ENCODE results near the gene ACTMAP.
"Not testable (repeated sequence)": the region's sequence is repeated elsewhere in the genome, so short reads cannot be mapped to it uniquely, and the experiment has no call there.

The ACTMAP gene

GRCh38 chr19:40742886-40743285, 7.4 kb downstream of the ACTMAP start:
- DNase-seq (ENCODE audit: low read depth): no peak

- no peak for DNase-seq (ENCODE audit: low read depth)
Measured at GRCh38 chr19:40742477-40742876, 7.8 kb downstream of the ACTMAP start.

- DNase-seq (ENCODE audit: low read depth): no peak
Measured at GRCh38 chr19:40741527-40742390, 8.5 kb downstream of the ACTMAP start.

GRCh38 chr19:40740747-40741146, 9.5 kb downstream of the ACTMAP start:
- peak; percentile 83 for DNase-seq (ENCODE audit: low read depth)

GRCh38 chr19:40739871-40740703, 10.2 kb downstream of the ACTMAP start:
- DNase-seq (ENCODE audit: low read depth): no peak

- DNase-seq (ENCODE audit: low read depth): no peak
Measured at GRCh38 chr19:40739030-40739839, 11.0 kb downstream of the ACTMAP start.

- DNase-seq (ENCODE audit: low read depth): no peak
Measured at GRCh38 chr19:40737102-40737644, 13.1 kb downstream of the ACTMAP start.

- no peak for DNase-seq (ENCODE audit: low read depth)
Measured at GRCh38 chr19:40736661-40737060, 13.6 kb downstream of the ACTMAP start.

- DNase-seq (ENCODE audit: low read depth): no peak
Measured at GRCh38 chr19:40735013-40735771, 15.1 kb downstream of the ACTMAP start.

- no peak for DNase-seq (ENCODE audit: low read depth)
Measured at GRCh38 chr19:40733149-40733548, 17.1 kb downstream of the ACTMAP start.

- not testable (repeated sequence) for DNase-seq (ENCODE audit: low read depth)
Measured at GRCh38 chr19:40732304-40732703, 18.0 kb downstream of the ACTMAP start.

GRCh38 chr19:40730065-40730464, 20.2 kb downstream of the ACTMAP start:
- not testable (repeated sequence) for DNase-seq (ENCODE audit: low read depth)

- DNase-seq (ENCODE audit: low read depth): no peak
Measured at GRCh38 chr19:40726279-40726678, 24.0 kb downstream of the ACTMAP start.

- DNase-seq (ENCODE audit: low read depth): no peak
Measured at GRCh38 chr19:40724855-40725254, 25.4 kb downstream of the ACTMAP start.

GRCh38 chr19:40724315-40724714, 26.0 kb downstream of the ACTMAP start:
- no peak for DNase-seq (ENCODE audit: low read depth)

- no peak for DNase-seq (ENCODE audit: low read depth)
Measured at GRCh38 chr19:40723661-40724254, 26.5 kb downstream of the ACTMAP start.

GRCh38 chr19:40721936-40722661, 28.2 kb downstream of the ACTMAP start:
- DNase-seq (ENCODE audit: low read depth): no peak

- DNase-seq (ENCODE audit: low read depth): no peak
Measured at GRCh38 chr19:40721140-40721486, 29.2 kb downstream of the ACTMAP start.

- DNase-seq (ENCODE audit: low read depth): no peak
Measured at GRCh38 chr19:40719414-40719894, 30.8 kb downstream of the ACTMAP start.

All from stromal cell of bone marrow (primary cell).